A673 (cell line): ENCODE data around the gene PINLYP. TPM values are rescaled to one million over a fixed set of nuclear protein-coding genes. Genes with fewer than 3 reads are reported as not detected.

Experiments used
- BruUV-seq: library from RNA; stranded (reverse); fragments of 400-500 nt; replicated peaks from 2 replicates; lab custom pipeline; 2021; lab: Mats Ljungman, UMichigan
- CTCF ChIA-PET: fragments of 300-600 bp; sonication (Branson Sonifier 250); formaldehyde crosslinking; loops from one replicate; lab custom pipeline; 2022; ENCODE audit warnings: antibody characterized with exemption; lab: Charles Lee
- POLR2A ChIA-PET: fragments of 300-600 bp; sonication (Branson Sonifier 250); formaldehyde crosslinking; loops from one replicate; lab custom pipeline; 2022; ENCODE audit warnings: antibody characterized with exemption; ENCODE audit not compliant: low non-redundant PET; lab: Charles Lee
- DNase-seq: peaks from one replicate; pipeline ENCODE4 v3.0.0-alpha.2; 2015; ENCODE audit warnings: low spot score
- H3K27ac ChIP-seq: fragments of 200-600 bp; sonication (generic); 2 replicates; pipeline ENCODE4 v1.5.1; 2016; ENCODE audit warnings: mixed run types, low read depth, mild to moderate bottlenecking, mixed read lengths, antibody characterized with exemption, low read length; ENCODE audit not compliant: poor library complexity, severe bottlenecking
- H3K27me3 ChIP-seq: fragments of 200-600 bp; sonication (generic); replicated peaks from 2 replicates; pipeline ENCODE4 v1.6.1; 2017; ENCODE audit warnings: mixed run types, low read depth, mild to moderate bottlenecking, mixed read lengths, antibody characterized with exemption, low read length; ENCODE audit not compliant: insufficient read depth, poor library complexity
- H3K36me3 ChIP-seq: fragments of 200-600 bp; sonication (generic); 2 replicates; pipeline ENCODE4 v1.6.1; 2016; ENCODE audit warnings: mixed run types, mild to moderate bottlenecking, mixed read lengths, antibody characterized with exemption, low read length; ENCODE audit not compliant: insufficient read depth, poor library complexity, severe bottlenecking
- H3K4me1 ChIP-seq: fragments of 200-600 bp; sonication (generic); 2 replicates; pipeline ENCODE4 v1.6.1; 2017; ENCODE audit warnings: mixed run types, mild to moderate bottlenecking, mixed read lengths, antibody characterized with exemption, low read length; ENCODE audit not compliant: insufficient read depth, poor library complexity, severe bottlenecking
- H3K4me3 ChIP-seq: fragments of 200-600 bp; sonication (generic); 2 replicates; pipeline ENCODE4 v1.5.1; 2016; ENCODE audit warnings: low read depth, mixed run types, mild to moderate bottlenecking, mixed read lengths, low read length; ENCODE audit not compliant: poor library complexity, severe bottlenecking
- H3K9me3 ChIP-seq: fragments of 200-600 bp; sonication (generic); 2 replicates; pipeline ENCODE4 v1.6.1; 2016; ENCODE audit warnings: mixed run types, low read depth, mild to moderate bottlenecking, mixed read lengths, antibody characterized with exemption, low read length; ENCODE audit not compliant: poor library complexity, severe bottlenecking
- EZH2 ChIP-seq: fragments of 200-600 bp; sonication (generic); IDR thresholded peaks from 2 replicates; pipeline ENCODE4 v1.6.1; 2017; ENCODE audit warnings: borderline replicate concordance, low read depth, mild to moderate bottlenecking, mixed read lengths, antibody characterized with exemption, low read length; ENCODE audit not compliant: poor library complexity, severe bottlenecking
- intact Hi-C: fragments of 100-400 bp; cut with micrococcal nuclease; formaldehyde crosslinking; loops from one replicate; pipeline ENCODE4 v1.10.0; 2022; ENCODE audit not compliant: unreplicated experiment
- total RNA-seq: library from RNA; stranded (reverse); gene quantifications from 2 replicates; pipeline ENCODE4 v1.2.3, GENCODE V29; 2021
- TF ChIP-seq, protein P1 (sequence below): fragments of 300-800, 200-600 bp; sonication (generic); conservative IDR thresholded peaks from 2 replicates; pipeline ENCODE4 v1.5.1; 2017; ENCODE audit warnings: low read depth, mild to moderate bottlenecking, antibody characterized with exemption, low read length, moderate library complexity, mixed read lengths

The PINLYP gene
- total RNA-seq, 1 experiment from 2014 or later: 14.3 TPM

GRCh38 chr19:43609872-43610271 lies 34.3 kb downstream of the PINLYP start:
- DNase-seq: no peak
- peaks cover 22% of the 10 kb centered on the region for H3K36me3 ChIP-seq
- no peaks in the 10 kb centered on the region for H3K27me3 ChIP-seq
- intact Hi-C loops: no loop called here
- H3K4me1 ChIP-seq: peaks cover 41% of the 10 kb centered on the region
- no peak for TF ChIP-seq EZH2
- TF ChIP-seq, protein P1, sequence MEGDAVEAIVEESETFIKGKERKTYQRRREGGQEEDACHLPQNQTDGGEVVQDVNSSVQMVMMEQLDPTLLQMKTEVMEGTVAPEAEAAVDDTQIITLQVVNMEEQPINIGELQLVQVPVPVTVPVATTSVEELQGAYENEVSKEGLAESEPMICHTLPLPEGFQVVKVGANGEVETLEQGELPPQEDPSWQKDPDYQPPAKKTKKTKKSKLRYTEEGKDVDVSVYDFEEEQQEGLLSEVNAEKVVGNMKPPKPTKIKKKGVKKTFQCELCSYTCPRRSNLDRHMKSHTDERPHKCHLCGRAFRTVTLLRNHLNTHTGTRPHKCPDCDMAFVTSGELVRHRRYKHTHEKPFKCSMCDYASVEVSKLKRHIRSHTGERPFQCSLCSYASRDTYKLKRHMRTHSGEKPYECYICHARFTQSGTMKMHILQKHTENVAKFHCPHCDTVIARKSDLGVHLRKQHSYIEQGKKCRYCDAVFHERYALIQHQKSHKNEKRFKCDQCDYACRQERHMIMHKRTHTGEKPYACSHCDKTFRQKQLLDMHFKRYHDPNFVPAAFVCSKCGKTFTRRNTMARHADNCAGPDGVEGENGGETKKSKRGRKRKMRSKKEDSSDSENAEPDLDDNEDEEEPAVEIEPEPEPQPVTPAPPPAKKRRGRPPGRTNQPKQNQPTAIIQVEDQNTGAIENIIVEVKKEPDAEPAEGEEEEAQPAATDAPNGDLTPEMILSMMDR: no peak
- H3K27ac ChIP-seq: peak overlapping the region; percentile 66
- H3K9me3 ChIP-seq: no peaks in the 10 kb centered on the region
- ChIA-PET POLR2A (no interaction called here), CTCF (no interaction called here)
- H3K4me3 ChIP-seq: no peak overlapping the region
- BruUV-seq: no TSS peak

DNA sequence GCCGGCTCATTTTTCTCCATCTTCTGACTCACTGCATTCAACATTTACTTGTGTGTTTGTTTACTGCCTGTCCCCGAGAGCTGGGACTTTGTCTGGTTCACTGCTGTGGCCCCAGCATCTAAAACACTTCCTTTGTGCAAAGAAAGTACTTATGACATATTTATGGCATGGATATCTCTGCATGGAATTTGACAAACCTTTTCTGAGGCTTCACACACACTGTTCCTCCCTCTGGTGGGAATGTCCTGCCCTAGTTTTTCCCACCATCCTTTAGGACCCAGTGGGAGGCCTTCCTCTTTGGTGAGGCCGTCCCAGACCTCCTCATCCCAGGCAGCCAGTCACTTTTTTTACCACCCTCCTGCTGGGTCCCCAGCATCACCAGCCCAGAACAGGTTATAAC lies 34.9 kb downstream of the PINLYP start:
- peaks cover 40% of the 10 kb centered on the region for H3K4me1 ChIP-seq
- H3K4me3 ChIP-seq: no peak overlapping the region
- intact Hi-C loops: no loop called here
- no peaks in the 10 kb centered on the region for H3K27me3 ChIP-seq
- no peaks in the 10 kb centered on the region for H3K9me3 ChIP-seq
- TF ChIP-seq EZH2: no peak
- TF ChIP-seq, protein P1: no peak
- DNase-seq: peak; percentile 86
- BruUV-seq: no TSS peak
- peak overlapping the region; percentile 66 for H3K27ac ChIP-seq
- POLR2A ChIA-PET: no interaction called here
- H3K36me3 ChIP-seq: peaks cover 22% of the 10 kb centered on the region
- CTCF ChIA-PET: no interaction called here

DNA sequence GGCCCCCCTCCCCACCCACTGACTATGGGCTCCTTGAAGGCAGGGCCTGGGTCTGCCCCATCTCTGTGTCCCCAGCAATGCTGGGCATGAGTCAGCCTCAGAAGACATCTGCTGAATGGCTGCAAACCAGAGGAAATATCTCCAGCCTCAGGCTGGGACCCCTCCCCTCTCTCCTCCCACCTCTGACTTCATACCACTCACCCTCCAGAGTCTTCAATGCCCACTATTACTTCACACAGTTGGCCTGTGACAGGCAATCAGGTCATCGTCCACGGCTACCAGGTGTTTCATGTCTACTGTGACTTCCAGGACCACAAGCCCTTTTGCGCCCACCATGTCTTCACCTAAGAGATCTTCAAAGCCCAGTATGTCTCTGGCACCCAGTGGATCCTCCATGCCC lies 36.2 kb downstream of the PINLYP start, which contains the start of gene SRRM5:
SRRM5 (plus strand) TSS at position 301 of the 400 bp plus-strand sequence; CDS start at position 335, 34 bp downstream.
- peak within 1 kb of the TSS; percentile 66 for H3K27ac ChIP-seq
- no TSS peak for BruUV-seq
- no peaks in the 10 kb centered on the region for H3K9me3 ChIP-seq
- POLR2A ChIA-PET: no interaction called here
- CTCF ChIA-PET: no interaction called here
- no peak for DNase-seq
- TF ChIP-seq, protein P1: no peak
- TF ChIP-seq EZH2: no peak
- H3K27me3 ChIP-seq: no peaks in the 10 kb centered on the region
- H3K4me1 ChIP-seq: peaks cover 27% of the 10 kb centered on the region
- H3K36me3 ChIP-seq: peaks cover 22% of the 10 kb centered on the region
- no peak within 1 kb of the TSS for H3K4me3 ChIP-seq
- intact Hi-C loops: no loop called here
